Keratinocyte (primary cell): ENCODE data around the gene MEIS3.

Experiments
- EZH2 ChIP-seq: IDR thresholded peaks from one replicate; pipeline ENCODE4 v1.6.1; 2012; ENCODE audit warnings: inconsistent platforms, mild to moderate bottlenecking, low read length, moderate library complexity
- TF ChIP-seq, protein P1 (sequence below), 3 experiments: IDR thresholded peaks in 1 of 3; conservative IDR thresholded peaks in 1 of 3; optimal IDR thresholded peaks in 1 of 3; 2 replicates in 2 of 3; 3 replicates in 1 of 3; pipeline versions ENCODE3 to v1.5.1; 2011; ENCODE audit warnings: low read length in 3 of 3, mild to moderate bottlenecking in 3 of 3, moderate library complexity in 2 of 3, control low read depth in 1 of 3, inconsistent platforms in 1 of 3; ENCODE audit not compliant: insufficient read depth in 2 of 3; ENCODE audit errors: extremely low read depth in 1 of 3

GRCh38 chr19:47373246-47374240 lies 45.8 kb downstream of the MEIS3 start:
- TF ChIP-seq, protein P1, sequence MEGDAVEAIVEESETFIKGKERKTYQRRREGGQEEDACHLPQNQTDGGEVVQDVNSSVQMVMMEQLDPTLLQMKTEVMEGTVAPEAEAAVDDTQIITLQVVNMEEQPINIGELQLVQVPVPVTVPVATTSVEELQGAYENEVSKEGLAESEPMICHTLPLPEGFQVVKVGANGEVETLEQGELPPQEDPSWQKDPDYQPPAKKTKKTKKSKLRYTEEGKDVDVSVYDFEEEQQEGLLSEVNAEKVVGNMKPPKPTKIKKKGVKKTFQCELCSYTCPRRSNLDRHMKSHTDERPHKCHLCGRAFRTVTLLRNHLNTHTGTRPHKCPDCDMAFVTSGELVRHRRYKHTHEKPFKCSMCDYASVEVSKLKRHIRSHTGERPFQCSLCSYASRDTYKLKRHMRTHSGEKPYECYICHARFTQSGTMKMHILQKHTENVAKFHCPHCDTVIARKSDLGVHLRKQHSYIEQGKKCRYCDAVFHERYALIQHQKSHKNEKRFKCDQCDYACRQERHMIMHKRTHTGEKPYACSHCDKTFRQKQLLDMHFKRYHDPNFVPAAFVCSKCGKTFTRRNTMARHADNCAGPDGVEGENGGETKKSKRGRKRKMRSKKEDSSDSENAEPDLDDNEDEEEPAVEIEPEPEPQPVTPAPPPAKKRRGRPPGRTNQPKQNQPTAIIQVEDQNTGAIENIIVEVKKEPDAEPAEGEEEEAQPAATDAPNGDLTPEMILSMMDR (optimal IDR thresholded peaks at IDR 0.05 in 1 of 3, IDR thresholded peaks at IDR 0.05 in 1 of 3, conservative IDR thresholded peaks at IDR 0.05 in 1 of 3; ENCODE audit: extremely low read depth in 1 of 3, insufficient read depth in 2 of 3, low read length in 3 of 3), result no peak
- TF ChIP-seq EZH2, result no peak
